Fibroblast of skin of right quadriceps (primary cell): ENCODE results near the gene BPIFB4.
A peak's percentile ranks its signal among the peaks of the same experiment; 100 is the strongest.
"Not testable (repeated sequence)": the region's sequence is repeated elsewhere in the genome, so short reads cannot be mapped to it uniquely, and the experiment has no call there.

ENCODE experiments used
- DNase-seq: peaks from one replicate; pipeline ENCODE4 v3.0.0-alpha.2; 2013

Gene BPIFB4

GRCh38 chr20:33122297-33122696, 42.9 kb downstream of the BPIFB4 start:
- DNase-seq: not testable (repeated sequence)

- DNase-seq: no peak
These were observed 44.8 kb downstream of the BPIFB4 start for GRCh38 chr20:33124261-33124660.

- DNase-seq: no peak
These were observed 45.6 kb downstream of the BPIFB4 start for GRCh38 chr20:33124994-33125393.

GRCh38 chr20:33125983-33126382, 46.5 kb downstream of the BPIFB4 start:
- DNase-seq: no peak

GRCh38 chr20:33127422-33128097, 48.1 kb downstream of the BPIFB4 start:
- no peak for DNase-seq

- peak; percentile 76 for DNase-seq
These were observed 51.2 kb downstream of the BPIFB4 start for GRCh38 chr20:33130568-33131061.

GRCh38 chr20:33131949-33132473, 52.6 kb downstream of the BPIFB4 start:
- no peak for DNase-seq

- DNase-seq: peak; percentile 19
These were observed 53.3 kb downstream of the BPIFB4 start for GRCh38 chr20:33132513-33133372.

- no peak for DNase-seq
These were observed 54.0 kb downstream of the BPIFB4 start for GRCh38 chr20:33133373-33133941.

- DNase-seq: no peak
These were observed 57.8 kb downstream of the BPIFB4 start for GRCh38 chr20:33137195-33137594.

GRCh38 chr20:33139467-33139866, 60.0 kb downstream of the BPIFB4 start:
- no peak for DNase-seq

- DNase-seq: no peak
These were observed 66.1 kb downstream of the BPIFB4 start for GRCh38 chr20:33145521-33145920.

- DNase-seq: no peak
These were observed 67.9 kb downstream of the BPIFB4 start for GRCh38 chr20:33147299-33147698.

GRCh38 chr20:33148040-33148439, 68.6 kb downstream of the BPIFB4 start:
- no peak for DNase-seq

- no peak for DNase-seq
These were observed 74.8 kb downstream of the BPIFB4 start for GRCh38 chr20:33154252-33154651.

- DNase-seq: no peak
These were observed 79.4 kb downstream of the BPIFB4 start for GRCh38 chr20:33158637-33159385.

GRCh38 chr20:33159713-33160112, 80.3 kb downstream of the BPIFB4 start:
- no peak for DNase-seq

- DNase-seq: no peak
These were observed 81.2 kb downstream of the BPIFB4 start for GRCh38 chr20:33160681-33161080.
